RPMI8226 (cell line): Measurements from ENCODE around the gene CCR8.
"Not testable (repeated sequence)": the region's sequence is repeated elsewhere in the genome, so short reads cannot be mapped to it uniquely, and the experiment has no call there.

Source experiments
- DNase-seq: peaks from one replicate; pipeline ENCODE4 v3.0.0-alpha.2; 2015

The CCR8 gene

DNA sequence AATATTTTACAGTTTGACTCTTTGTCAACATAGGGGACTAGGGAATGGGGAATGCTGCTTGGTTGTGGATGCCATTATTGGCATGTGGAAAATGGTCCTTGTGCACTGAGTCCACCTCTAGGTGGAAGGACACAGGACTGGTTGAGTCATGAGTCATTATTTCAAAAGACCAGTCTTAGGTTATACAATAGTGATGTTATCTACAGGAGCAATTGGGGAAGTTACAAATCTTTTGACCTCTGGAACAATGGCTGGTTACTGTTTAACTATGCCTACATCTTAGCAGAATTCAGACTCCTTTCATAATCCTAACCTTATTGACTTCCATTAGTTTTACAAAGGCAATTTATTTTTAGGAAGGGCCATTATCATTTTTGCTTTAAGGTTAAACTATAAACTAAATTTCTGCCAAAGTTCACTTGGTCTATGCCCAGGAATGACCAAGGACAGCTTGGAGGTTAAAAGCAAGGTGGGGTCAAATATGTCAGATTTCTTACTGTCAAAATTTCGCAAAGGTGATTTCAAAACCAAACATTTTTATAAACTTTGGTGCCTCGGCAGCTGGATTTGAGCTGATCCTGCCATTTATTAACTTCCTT lies 11.8 kb upstream of the CCR8 start:
- no peak for DNase-seq

- DNase-seq, result no peak
These were observed 11.2 kb upstream of the CCR8 start for GRCh38 chr3:39318301-39318700.

DNA sequence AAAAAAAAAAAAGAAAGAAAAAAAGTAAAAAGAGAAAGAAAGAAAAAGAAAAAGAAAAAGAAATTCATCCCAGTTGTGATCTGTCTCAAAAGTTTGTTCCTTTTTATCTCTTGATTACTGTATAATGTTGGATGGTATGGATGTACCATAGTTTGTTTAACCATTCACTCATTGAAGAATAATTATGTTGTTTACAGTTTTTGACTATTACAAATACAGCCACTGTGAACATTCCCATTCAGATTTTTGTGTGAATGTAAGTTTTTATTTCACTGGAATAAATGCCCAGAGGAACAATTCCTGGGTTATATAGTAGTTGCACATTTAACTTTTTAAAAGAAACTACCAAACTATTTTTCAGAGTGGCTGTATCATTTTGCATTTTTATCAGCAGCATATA lies 10.3 kb upstream of the CCR8 start:
- DNase-seq, result no peak

DNA sequence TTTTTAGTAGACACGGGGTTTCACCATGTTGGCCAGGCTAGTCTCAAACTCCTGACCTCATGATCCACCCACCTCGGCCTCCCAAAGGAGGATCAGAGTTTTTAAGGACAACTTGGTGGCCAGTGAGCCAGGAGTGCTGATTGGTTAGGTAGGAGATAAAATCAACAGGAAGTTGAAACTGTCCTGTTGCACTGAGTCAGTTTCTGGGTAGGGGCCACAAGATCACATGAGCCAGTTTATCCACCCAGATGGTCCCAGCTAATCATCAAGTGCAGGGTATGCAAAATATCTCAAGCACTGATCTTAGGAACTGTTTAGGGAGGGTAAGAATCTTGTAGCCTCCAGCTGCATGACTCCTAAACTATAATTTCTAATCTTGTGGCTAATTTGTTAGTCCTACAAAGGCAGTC lies 7.9 kb upstream of the CCR8 start:
- not testable (repeated sequence) for DNase-seq

DNA sequence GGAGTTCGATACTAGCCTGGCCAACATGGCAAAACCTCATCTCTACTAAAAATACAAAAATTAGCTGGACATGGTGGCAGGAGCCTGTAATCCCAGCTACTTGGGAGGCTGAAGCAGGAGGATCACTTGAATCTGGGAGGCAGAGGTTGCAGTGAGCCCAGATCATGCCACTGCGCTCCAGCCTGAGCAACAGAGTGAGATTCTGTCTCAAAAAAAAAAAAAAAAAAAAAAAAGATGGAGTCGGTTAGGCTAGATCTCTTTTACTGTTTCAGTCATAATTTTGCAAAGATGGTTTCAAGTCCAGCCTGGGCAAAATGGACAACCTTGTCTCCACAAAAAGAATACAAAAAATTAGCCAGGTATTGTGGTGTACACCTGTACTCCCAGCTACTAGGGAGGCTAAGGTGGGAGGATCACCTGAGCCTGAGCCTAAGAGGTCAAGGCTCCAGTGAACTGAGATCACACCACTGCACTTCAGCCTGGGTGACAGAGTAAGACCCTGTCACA lies 7.2 kb upstream of the CCR8 start:
- DNase-seq, result not testable (repeated sequence)

DNA sequence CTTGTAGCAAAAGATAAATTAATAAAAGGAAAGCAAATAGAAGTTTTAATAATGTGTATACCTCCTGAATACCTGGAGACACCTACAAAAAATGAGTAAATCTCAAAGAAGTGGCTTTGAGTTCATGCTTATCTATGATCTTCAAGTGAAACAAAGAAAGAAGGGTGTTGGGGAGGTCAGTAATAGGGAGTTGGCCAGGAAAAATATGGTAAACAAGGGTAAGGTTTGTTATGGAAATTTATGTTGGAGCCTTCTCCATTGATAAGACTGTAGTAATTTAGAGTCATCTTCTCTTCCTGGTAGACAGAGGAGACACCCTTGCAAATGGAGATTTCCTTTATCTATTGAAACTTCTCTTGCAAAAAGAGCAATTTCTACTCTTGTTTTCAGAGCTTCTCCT lies 6.6 kb upstream of the CCR8 start:
- DNase-seq, result no peak

GRCh38 chr3:39323494-39323893 lies 6.0 kb upstream of the CCR8 start:
- DNase-seq, result no peak

DNA sequence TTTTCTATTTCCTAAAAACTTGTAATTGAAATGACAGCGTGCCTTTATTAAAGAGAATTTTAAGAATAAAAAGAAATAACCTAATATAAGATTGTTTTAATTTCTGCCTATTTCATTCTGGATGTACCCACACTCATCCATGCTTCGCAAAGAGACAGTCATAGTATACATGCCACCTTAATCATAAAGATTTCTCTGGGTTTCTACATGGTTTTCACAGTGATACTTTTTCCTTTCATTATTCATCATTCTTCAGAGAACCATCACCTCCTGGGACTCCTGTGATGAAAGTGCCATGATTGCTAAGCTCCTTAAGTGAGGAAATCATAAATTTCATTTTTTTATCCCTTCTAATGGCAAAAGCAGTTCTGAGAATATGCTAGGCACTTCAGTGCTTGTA lies 4.3 kb upstream of the CCR8 start:
- no peak for DNase-seq

DNA sequence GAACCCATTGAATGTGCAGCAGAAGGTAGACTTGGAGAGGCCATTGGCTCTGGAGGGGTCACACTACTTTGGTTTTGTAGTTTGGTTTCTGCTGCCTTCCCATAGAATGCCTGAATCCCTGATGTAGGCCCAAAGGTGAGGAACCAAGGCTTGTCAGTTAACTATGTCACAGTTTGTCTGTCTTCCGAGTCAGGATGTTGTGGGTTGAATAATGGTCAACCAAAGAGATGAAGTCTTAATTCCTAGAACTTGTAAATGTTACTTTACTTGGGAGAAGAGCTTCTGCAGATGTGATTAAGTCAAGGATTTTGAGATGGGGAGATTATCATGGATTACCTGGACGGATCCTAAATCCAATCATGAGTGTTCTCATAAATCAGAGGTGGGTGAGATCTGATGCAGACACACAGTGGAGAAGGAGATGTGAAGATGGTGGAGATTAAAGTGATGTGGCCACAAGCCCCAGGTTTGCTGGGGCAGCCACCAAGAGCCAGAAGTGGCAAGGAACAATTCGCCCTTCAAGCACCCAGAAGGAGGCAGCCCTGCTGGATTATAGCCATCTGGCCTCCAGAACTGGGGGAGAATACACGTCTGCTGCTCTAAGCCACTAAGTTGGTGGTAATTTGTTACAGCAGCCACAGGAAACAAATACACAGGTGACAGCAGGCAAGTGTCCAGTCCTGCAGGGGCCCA lies 2.3 kb upstream of the CCR8 start:
- no peak for DNase-seq

- no peak for DNase-seq
These were observed 1.7 kb upstream of the CCR8 start for GRCh38 chr3:39327746-39328349.

GRCh38 chr3:39330824-39331223 lies 1.3 kb downstream of the CCR8 start:
- DNase-seq, result no peak

DNA sequence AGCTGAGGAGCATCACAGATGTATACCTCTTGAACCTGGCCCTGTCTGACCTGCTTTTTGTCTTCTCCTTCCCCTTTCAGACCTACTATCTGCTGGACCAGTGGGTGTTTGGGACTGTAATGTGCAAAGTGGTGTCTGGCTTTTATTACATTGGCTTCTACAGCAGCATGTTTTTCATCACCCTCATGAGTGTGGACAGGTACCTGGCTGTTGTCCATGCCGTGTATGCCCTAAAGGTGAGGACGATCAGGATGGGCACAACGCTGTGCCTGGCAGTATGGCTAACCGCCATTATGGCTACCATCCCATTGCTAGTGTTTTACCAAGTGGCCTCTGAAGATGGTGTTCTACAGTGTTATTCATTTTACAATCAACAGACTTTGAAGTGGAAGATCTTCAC lies 3.0 kb downstream of the CCR8 start:
- DNase-seq, result no peak

- DNase-seq, result no peak
These were observed 4.1 kb downstream of the CCR8 start for GRCh38 chr3:39333607-39334006.

DNA sequence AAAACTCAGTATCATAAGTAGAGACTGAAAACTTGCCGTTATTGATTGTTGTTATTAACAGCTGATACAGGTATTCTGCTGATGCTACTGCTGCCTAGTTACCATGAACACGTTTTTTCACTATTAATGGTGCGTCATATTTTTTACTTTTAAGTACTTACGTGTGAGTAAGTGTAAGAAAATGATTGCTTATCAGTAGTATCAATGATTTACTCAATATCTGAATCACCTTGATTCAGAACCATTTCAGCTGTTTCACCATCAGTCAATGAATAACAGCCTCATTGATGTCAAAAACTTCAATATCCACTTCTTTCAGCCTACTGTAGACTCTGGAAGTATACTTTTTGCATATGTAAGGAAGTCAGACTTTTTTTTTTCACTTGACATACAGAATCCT lies 4.7 kb downstream of the CCR8 start:
- DNase-seq, result no peak

- no peak for DNase-seq
These were observed 8.7 kb downstream of the CCR8 start for GRCh38 chr3:39338201-39338600.

GRCh38 chr3:39339086-39339485 lies 9.6 kb downstream of the CCR8 start:
- no peak for DNase-seq

GRCh38 chr3:39343076-39343717 lies 13.7 kb downstream of the CCR8 start:
- no peak for DNase-seq

DNA sequence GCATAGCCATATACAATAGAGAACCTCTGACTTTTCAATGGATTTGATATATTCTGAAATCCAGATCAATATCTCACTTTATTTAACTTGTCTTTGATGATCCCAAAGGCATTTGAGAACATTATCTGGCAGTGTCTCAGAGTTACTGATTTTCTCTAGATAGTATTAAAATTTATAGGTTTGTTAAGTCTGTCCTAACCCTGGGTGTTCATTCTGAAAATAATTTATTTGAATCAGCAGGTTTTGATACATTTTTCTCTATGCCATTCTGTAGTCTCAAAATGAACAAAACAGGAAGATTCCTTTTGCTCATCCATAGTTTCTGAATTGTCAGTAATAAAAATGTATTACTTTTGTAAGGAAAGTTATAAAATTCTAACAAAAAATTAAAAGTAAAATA lies 14.3 kb downstream of the CCR8 start:
- DNase-seq, result no peak

GRCh38 chr3:39344746-39345344 lies 15.3 kb downstream of the CCR8 start:
- DNase-seq, result no peak

GRCh38 chr3:39346785-39347585 lies 17.5 kb downstream of the CCR8 start:
- no peak for DNase-seq

GRCh38 chr3:39347586-39347876 lies 18.0 kb downstream of the CCR8 start:
- no peak for DNase-seq

DNA sequence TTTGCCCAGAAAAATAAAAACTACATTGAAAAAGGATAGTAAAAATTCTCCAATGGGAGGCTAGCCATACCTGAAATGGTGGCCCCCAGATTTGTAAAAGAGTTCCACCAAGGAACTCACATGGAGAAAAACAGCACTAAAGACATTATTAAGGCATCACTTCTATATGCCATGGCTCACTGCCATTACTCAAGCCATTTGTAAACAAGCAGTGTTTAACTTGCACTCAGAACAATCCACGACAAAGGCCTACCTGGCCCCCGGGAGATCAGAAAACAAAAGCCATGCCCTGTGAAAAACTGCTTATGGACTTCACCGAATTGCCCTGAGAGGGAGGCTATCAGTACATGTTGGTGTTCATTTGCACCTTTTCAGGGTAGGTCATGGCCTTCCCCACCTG lies 19.6 kb downstream of the CCR8 start:
- DNase-seq, result no peak

GRCh38 chr3:39350714-39351113 lies 21.2 kb downstream of the CCR8 start:
- no peak for DNase-seq
